Stomach (tissue), 9 donors: Measurements from ENCODE around the gene NUP62. TPM values are rescaled to one million over a fixed set of nuclear protein-coding genes. Genes with fewer than 3 reads are reported as not detected.

Experiments
- DNase-seq, 2 donors: peaks; one replicate each; pipeline versions ENCODE4 v3.0.0 to v3.0.0-alpha.2; 2013 to 2019
- H3K27ac ChIP-seq, 5 donors: fragments of 200-600 bp in 4 of 5; sonication (generic) in 4 of 5; one replicate each; pipeline ENCODE4 v1.5.1; 2013 to 2019; ENCODE audit warnings: mild to moderate bottlenecking in 1 of 5, moderate library complexity in 1 of 5
- H3K27me3 ChIP-seq, 3 donors: fragments of 200-600 bp; sonication (generic); one replicate each; pipeline ENCODE4 v1.5.1; 2017 to 2019; ENCODE audit warnings: mixed run types in 1 of 3
- H3K36me3 ChIP-seq, 4 donors: fragments of 200-600 bp; sonication (generic); 1 replicate in 3 of 4; 2 replicates in 1 of 4; pipeline ENCODE4 v1.5.1; 2016 to 2019
- H3K4me1 ChIP-seq, 4 donors: fragments of 200-600 bp; sonication (generic); one replicate each; pipeline ENCODE4 v1.5.1; 2016 to 2019
- H3K4me3 ChIP-seq, 4 donors: fragments of 200-600 bp; sonication (generic) in 3 of 4; one replicate each; pipeline ENCODE4 v1.5.1; 2016 to 2019; ENCODE audit warnings: mild to moderate bottlenecking in 1 of 4
- H3K9me3 ChIP-seq, 4 donors: fragments of 200-600 bp; sonication (generic); one replicate each; pipeline ENCODE4 v1.5.1; 2016 to 2019
- CTCF ChIP-seq, 7 experiments: fragments of 450-650 bp in 4 of 7; fragments of 200-600 bp in 3 of 7; sonication (generic) in 3 of 7; IDR thresholded peaks; one replicate each; pipeline ENCODE4 v1.5.1; 2016 to 2019; ENCODE audit warnings: antibody characterized with exemption in 7 of 7, control low read depth in 2 of 7, mild to moderate bottlenecking in 1 of 7
- EP300 ChIP-seq: sonication (generic); formaldehyde crosslinking; IDR thresholded peaks from one replicate; pipeline ENCODE4 v1.6.1; 2017; ENCODE audit warnings: antibody characterized with exemption
- POLR2A ChIP-seq, 4 donors: fragments of 450-650 bp; IDR thresholded peaks; one replicate each; pipeline ENCODE4 v1.6.1; 2016; ENCODE audit warnings: antibody characterized with exemption in 4 of 4, control low read depth in 2 of 4, mild to moderate bottlenecking in 1 of 4, moderate library complexity in 1 of 4
- POLR2AphosphoS5 ChIP-seq, 3 donors: sonication (generic); formaldehyde crosslinking; IDR thresholded peaks; one replicate each; pipeline ENCODE4 v1.6.1; 2016; ENCODE audit warnings: antibody characterized with exemption in 3 of 3
- WGBS, 5 donors: extraction: QIAGEN DNeasy Blood & Tissue Kit in 3 of 5; methylation state at CpG; one replicate each; pipeline versions ENCODE4 v1.1.5 to v1.1.7; 2013 to 2018; 5-methylcytosine and 5-hydroxymethylcytosine counted together
- intact Hi-C: fragments of 100-400 bp; cut with DNase I; formaldehyde crosslinking; loops from one replicate; pipeline ENCODE4 v1.15.1; 2023; ENCODE audit warnings: low total_unique reads
- polyA plus RNA-seq, 3 donors: library from polyadenylated mRNA; stranded (reverse); fragments of 200-250 nt; gene quantifications; one replicate each; pipeline ENCODE4 v1.2.3, GENCODE V29; 2013
- total RNA-seq, 5 donors: library from RNA; depleted of rRNA; stranded (reverse); fragments of >200 nt; gene quantifications; one replicate each; pipeline versions ENCODE4 v1.1.0 to v1.2.3, GENCODE V29; 2014 to 2016
- donor health status: healthy with polysubstance abuse.
- donor health status: Bipolar disorder and iron deficiency.
- donor health status: healthy.

NUP62 gene
- total and polyA plus RNA-seq, 8 donors, result 5.3 to 58.0 (median 15.2) TPM

- no peaks in the 10 kb centered on the region for H3K9me3 ChIP-seq
- H3K27ac ChIP-seq, result peak overlapping the region in 2 of 5 donors; percentile 15 to 22
- intact Hi-C loops, result no loop called here
- H3K36me3 ChIP-seq, result peaks cover 77 to 94% (median 92%) of the 10 kb centered on the region in 4 donors
- no peak overlapping the region for H3K4me3 ChIP-seq
- H3K4me1 ChIP-seq, result peaks cover 16 to 49% (median 38%) of the 10 kb centered on the region in 4 donors
- DNase-seq, result no peak
- no peaks in the 10 kb centered on the region for H3K27me3 ChIP-seq
- WGBS, 5 donors, result 86 to 89% (median 88%) methylated on average over 27 to 37 of the region's 37 CpGs
- TF ChIP-seq EP300, result no peak
- no peak for TF ChIP-seq POLR2A (IDR thresholded peaks at IDR 0.05)
- TF ChIP-seq POLR2AphosphoS5 (IDR thresholded peaks at IDR 0.05), result no peak
- no peak for TF ChIP-seq CTCF (IDR thresholded peaks at IDR 0.05)
These were observed 71.0 kb downstream of the NUP62 start for GRCh38 chr19:49858088-49858985.

GRCh38 chr19:49857838-49858087, 71.5 kb downstream of the NUP62 start:
- 77 to 93% (median 88%) methylated on average over 2 to 5 of the region's 5 CpGs for WGBS, 5 donors
- Histone ChIP-seq H3K9me3 (no peaks in the 10 kb centered on the region), H3K27ac (peak overlapping the region in 1 of 5 donors; percentile 8), H3K4me1 (peaks cover 20 to 55% (median 44%) of the 10 kb centered on the region in 4 donors), H3K27me3 (no peaks in the 10 kb centered on the region), H3K36me3 (peaks cover 73 to 88% (median 87%) of the 10 kb centered on the region in 4 donors), H3K4me3 (no peak overlapping the region)
- intact Hi-C loops, result no loop called here
- no peak for DNase-seq
- TF ChIP-seq EP300 (no peak), POLR2A (IDR thresholded peaks at IDR 0.05) (no peak), POLR2AphosphoS5 (IDR thresholded peaks at IDR 0.05) (no peak), CTCF (IDR thresholded peaks at IDR 0.05) (no peak)

DNA sequence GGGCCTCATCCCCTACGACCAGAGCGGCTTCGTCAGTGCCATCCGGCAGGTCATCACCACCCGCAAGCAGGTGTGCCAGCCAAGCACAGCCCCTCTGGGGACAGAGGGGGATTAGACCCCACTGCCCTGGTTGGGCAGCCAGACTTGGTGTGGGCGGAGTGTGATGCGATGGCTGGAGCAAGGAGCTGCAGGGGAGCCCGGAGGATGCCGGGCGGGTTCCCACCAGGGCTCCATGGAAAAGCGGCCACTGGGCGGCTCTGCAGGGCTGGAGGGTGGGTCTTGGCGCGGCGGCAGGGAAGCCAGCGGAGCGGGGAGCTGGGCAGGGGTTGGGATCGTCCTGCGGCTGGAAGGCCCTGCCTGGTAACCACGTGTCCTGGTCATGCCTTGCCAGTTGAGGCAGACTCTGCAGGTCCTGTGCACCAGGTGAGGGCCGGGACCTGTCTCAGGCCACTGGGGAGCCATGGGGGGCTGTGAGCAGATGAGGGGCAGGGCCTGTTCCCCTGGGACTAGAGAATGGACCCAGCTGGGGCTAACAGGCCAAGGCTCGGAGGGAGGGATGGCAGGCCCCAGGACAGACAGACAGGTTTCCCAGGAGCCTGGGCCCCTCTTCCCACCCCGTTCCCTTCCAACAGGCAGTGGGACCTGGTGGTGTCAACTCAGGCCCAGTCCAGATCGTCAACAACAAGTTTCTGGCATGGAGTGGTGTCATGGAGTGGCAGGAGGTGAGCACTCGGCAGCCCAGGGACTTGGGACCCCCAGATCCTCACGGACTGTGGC, 72.1 kb downstream of the NUP62 start:
- H3K27me3 ChIP-seq, result no peaks in the 10 kb centered on the region
- peaks cover 68 to 83% (median 81%) of the 10 kb centered on the region in 4 donors for H3K36me3 ChIP-seq
- WGBS, 5 donors, result 83 to 90% (median 89%) methylated on average over 8 to 26 of the region's 26 CpGs
- intact Hi-C loops, result no loop called here
- H3K9me3 ChIP-seq, result no peaks in the 10 kb centered on the region
- TF ChIP-seq EP300, result no peak
- peak overlapping the region in 1 of 5 donors; percentile 8 for H3K27ac ChIP-seq
- DNase-seq, result peak in 1 of 2 donors; percentile 11
- peaks cover 25 to 55% (median 49%) of the 10 kb centered on the region in 4 donors for H3K4me1 ChIP-seq
- H3K4me3 ChIP-seq, result no peak overlapping the region

Other genes with a start within 250 kb of the NUP62 start
- gene ADM5, start 239.9 kb downstream of the NUP62 start, total RNA-seq, result 1 to 10 TPM in 2 of 5 donors, not detected in 3; 1.1 to 1.7 TPM
- gene ADM5, start 239.9 kb downstream of the NUP62 start, polyA plus RNA-seq, result 1 to 10 TPM in 1 of 3 donors, under 1 TPM in 2; 0.61 to 2.5 (median 1.00) TPM
- gene CPT1C, start 238.4 kb downstream of the NUP62 start, total RNA-seq, result 10 to 100 TPM in 1 of 5 donors, 1 to 10 TPM in 2, not detected in 2; 1.8 to 35.6 (median 3.0) TPM
- gene CPT1C, start 238.4 kb downstream of the NUP62 start, polyA plus RNA-seq, result 10 to 100 TPM in 1 of 3 donors, 1 to 10 TPM in 2; 2.4 to 11.0 (median 3.1) TPM
- not detected for gene TSKS, start 166.2 kb downstream of the NUP62 start, total RNA-seq
- gene TSKS, start 166.2 kb downstream of the NUP62 start, polyA plus RNA-seq, result under 1 TPM in 1 of 3 donors, not detected in 2; 0.73 TPM
- gene AP2A1, start 162.5 kb downstream of the NUP62 start, total RNA-seq, result 100 to 1,000 TPM in 1 of 5 donors, 10 to 100 TPM in 4; 19.8 to 177 (median 38.4) TPM
- 10 to 100 TPM; 24.3 to 31.2 (median 27.3) TPM for gene AP2A1, start 162.5 kb downstream of the NUP62 start, polyA plus RNA-seq
- 10 to 100 TPM in 3 of 5 donors, 1 to 10 TPM in 2; 1.2 to 37.4 (median 10.5) TPM for gene FUZ, start 116.2 kb downstream of the NUP62 start, total RNA-seq
- gene FUZ, start 116.2 kb downstream of the NUP62 start, polyA plus RNA-seq, result 10 to 100 TPM; 15.1 to 17.6 (median 15.9) TPM
- gene MED25, start 111.2 kb downstream of the NUP62 start, total RNA-seq, result 100 to 1,000 TPM in 3 of 5 donors, 10 to 100 TPM in 2; 18.0 to 387 (median 178) TPM
- 10 to 100 TPM; 46.6 to 59.8 (median 55.3) TPM for gene MED25, start 111.2 kb downstream of the NUP62 start, polyA plus RNA-seq
- gene PTOV1, start 78.3 kb downstream of the NUP62 start, total RNA-seq, result 100 to 1,000 TPM in 3 of 5 donors, 10 to 100 TPM in 2; 45.0 to 186 (median 102) TPM
- 100 to 1,000 TPM; 117 to 131 (median 118) TPM for gene PTOV1, start 78.3 kb downstream of the NUP62 start, polyA plus RNA-seq
- gene PNKP, start 61.9 kb downstream of the NUP62 start, total RNA-seq, result 100 to 1,000 TPM in 3 of 5 donors, 10 to 100 TPM in 2; 30.3 to 208 (median 115) TPM
- gene PNKP, start 61.9 kb downstream of the NUP62 start, polyA plus RNA-seq, result 10 to 100 TPM; 38.9 to 69.7 (median 39.7) TPM
- gene AKT1S1, start 52.1 kb downstream of the NUP62 start, total RNA-seq, result 10 to 100 TPM in 4 of 5 donors, 1 to 10 TPM in 1; 3.5 to 63.7 (median 10.7) TPM
- 10 to 100 TPM; 35.5 to 41.0 (median 38.3) TPM for gene AKT1S1, start 52.1 kb downstream of the NUP62 start, polyA plus RNA-seq
- gene TBC1D17, start 51.8 kb downstream of the NUP62 start, total RNA-seq, result 10 to 100 TPM; 10.5 to 77.1 (median 42.4) TPM
- gene TBC1D17, start 51.8 kb downstream of the NUP62 start, polyA plus RNA-seq, result 10 to 100 TPM; 33.5 to 33.6 (median 33.6) TPM
- under 1 TPM in 3 of 5 donors, not detected in 2; 0.45 to 0.73 (median 0.58) TPM for gene IL4I1, start 32.6 kb downstream of the NUP62 start, total RNA-seq
- 1 to 10 TPM in 1 of 3 donors, under 1 TPM in 2; 0.56 to 1.1 (median 0.76) TPM for gene IL4I1, start 32.6 kb downstream of the NUP62 start, polyA plus RNA-seq
- 10 to 100 TPM in 1 of 5 donors, 1 to 10 TPM in 4; 2.2 to 13.9 (median 5.1) TPM for gene ATF5, start 299 bp downstream of the NUP62 start, total RNA-seq
- gene ATF5, start 299 bp downstream of the NUP62 start, polyA plus RNA-seq, result 10 to 100 TPM; 20.0 to 40.3 (median 20.5) TPM
- gene SIGLEC11, start 31.7 kb upstream of the NUP62 start, total RNA-seq, result 100 to 1,000 TPM in 1 of 5 donors, 10 to 100 TPM in 3, under 1 TPM in 1; 0.29 to 103 (median 35.1) TPM
- gene SIGLEC11, start 31.7 kb upstream of the NUP62 start, polyA plus RNA-seq, result 10 to 100 TPM in 2 of 3 donors, 1 to 10 TPM in 1; 5.8 to 41.0 (median 34.2) TPM
- 10 to 100 TPM in 4 of 5 donors, 1 to 10 TPM in 1; 3.5 to 39.7 (median 24.5) TPM for gene VRK3, start 95.9 kb upstream of the NUP62 start, total RNA-seq
- gene VRK3, start 95.9 kb upstream of the NUP62 start, polyA plus RNA-seq, result 10 to 100 TPM; 16.1 to 34.1 (median 18.7) TPM
- gene ZNF473, start 96.5 kb upstream of the NUP62 start, total RNA-seq, result 10 to 100 TPM in 3 of 5 donors, 1 to 10 TPM in 1, under 1 TPM in 1; 0.58 to 28.0 (median 12.1) TPM
- gene ZNF473, start 96.5 kb upstream of the NUP62 start, polyA plus RNA-seq, result 1 to 10 TPM; 1.7 to 2.6 (median 2.0) TPM
- gene IZUMO2, start 233.8 kb upstream of the NUP62 start, total RNA-seq, result not detected
- not detected for gene IZUMO2, start 233.8 kb upstream of the NUP62 start, polyA plus RNA-seq